SU-DHL-6 (cell line): Measurements from ENCODE around the gene AJM1.

Experiments
- H2AFZ ChIP-seq: fragments of 200-600 bp; sonication (generic); 2 replicates; pipeline ENCODE4 v1.6.1; 2014; ENCODE audit warnings: low read depth, mild to moderate bottlenecking, moderate library complexity, mixed read lengths, antibody characterized with exemption, low read length; ENCODE audit not compliant: severe bottlenecking
- H3F3A ChIP-seq: fragments of 200-600 bp; shearing (Covaris generic); 2 replicates; pipeline ENCODE4 v1.6.0; 2016; ENCODE audit warnings: antibody characterized with exemption, mild to moderate bottlenecking; ENCODE audit not compliant: insufficient read depth
- H3K27ac ChIP-seq: fragments of 200-600 bp; sonication (generic); 2 replicates; pipeline ENCODE4 v1.5.1; 2016; ENCODE audit warnings: low read depth, mild to moderate bottlenecking, low read length, moderate library complexity, mixed read lengths
- H3K27me3 ChIP-seq: fragments of 200-600 bp; sonication (generic), shearing (Covaris generic); 2 replicates; pipeline ENCODE4 v1.6.0; 2014; ENCODE audit warnings: mild to moderate bottlenecking, low read length
- H3K36me3 ChIP-seq: fragments of 200-600 bp; sonication (generic); 2 replicates; pipeline ENCODE4 v1.6.1; 2014; ENCODE audit warnings: mild to moderate bottlenecking, low read length, mixed read lengths
- H3K4me2 ChIP-seq: fragments of 300-600, 200-600 bp; shearing (Covaris generic), sonication (generic); 2 replicates; pipeline ENCODE4 v1.6.0; 2014; ENCODE audit warnings: low read length, low read depth, mild to moderate bottlenecking; ENCODE audit not compliant: poor library complexity, severe bottlenecking
- H3K4me3 ChIP-seq: fragments of 200-600 bp; sonication (generic); 2 replicates; pipeline ENCODE4 v1.5.1; 2014; ENCODE audit warnings: antibody characterized with exemption, low read length, mild to moderate bottlenecking, mixed read lengths; ENCODE audit not compliant: insufficient read depth, poor library complexity, severe bottlenecking
- H3K79me2 ChIP-seq: fragments of 200-600 bp; sonication (generic); 2 replicates; pipeline ENCODE4 v1.6.1; 2014; ENCODE audit warnings: mild to moderate bottlenecking, low read length, moderate library complexity; ENCODE audit not compliant: insufficient read depth
- H3K9ac ChIP-seq: fragments of 200-600 bp; sonication (generic); 2 replicates; pipeline ENCODE4 v1.7.0; 2014; ENCODE audit warnings: mild to moderate bottlenecking, low read length
- H3K9me2 ChIP-seq: fragments of 200-600 bp; sonication (generic); replicated peaks from 2 replicates; pipeline ENCODE4 v1.6.1; 2014; ENCODE audit warnings: low read length; ENCODE audit not compliant: insufficient read depth
- H3K9me3 ChIP-seq: fragments of 200-600 bp; sonication (generic); 2 replicates; pipeline ENCODE4 v1.6.1; 2014; ENCODE audit warnings: low read length, mixed read lengths; ENCODE audit not compliant: insufficient read depth
- H4K20me1 ChIP-seq: fragments of 200-600 bp; sonication (generic); 2 replicates; pipeline ENCODE4 v1.6.1; 2014; ENCODE audit warnings: low read depth, mild to moderate bottlenecking, antibody characterized with exemption, low read length, moderate library complexity, mixed read lengths
- CTCF ChIP-seq: fragments of 200-600 bp; sonication (generic); IDR thresholded peaks from one replicate; pipeline ENCODE4 v1.5.1; 2017; ENCODE audit warnings: antibody characterized with exemption, mild to moderate bottlenecking, low read length, moderate library complexity; ENCODE audit not compliant: insufficient read depth, poor library complexity, severe bottlenecking
- EZH2phosphoT487 ChIP-seq: fragments of 200-600 bp; sonication (generic), shearing (Covaris generic); conservative IDR thresholded peaks from 2 replicates; pipeline ENCODE4 v1.6.1; 2018; ENCODE audit warnings: mild to moderate bottlenecking, antibody characterized with exemption, low read length, moderate library complexity, mixed read lengths

Gene AJM1

GRCh38 chr9:136851941-136852663, 9.8 kb downstream of the AJM1 start, which contains the start of gene MAMDC4:
Gene MAMDC4 (plus strand): TSS chr9:136852346. CDS start chr9:136852417, 71 bp downstream.
- Histone ChIP-seq H3F3A (no peaks in the 10 kb centered on the region), H3K27me3 (no peaks in the 10 kb centered on the region), H2AFZ (no peak within 1 kb of the TSS), H3K79me2 (no peaks in the 10 kb centered on the region), H3K4me2 (no peak within 1 kb of the TSS), H3K9me3 (no peaks in the 10 kb centered on the region), H3K9ac (no peak within 1 kb of the TSS), H3K9me2 (no peaks in the 10 kb centered on the region), H4K20me1 (no peaks in the 10 kb centered on the region), H3K27ac (no peak within 1 kb of the TSS), H3K4me3 (no peak within 1 kb of the TSS), H3K36me3 (no peaks in the 10 kb centered on the region)
- no peak for TF ChIP-seq EZH2phosphoT487
- TF ChIP-seq CTCF = no peak

- no peaks in the 10 kb centered on the region for H3K79me2 ChIP-seq
- H3K27me3 ChIP-seq = no peaks in the 10 kb centered on the region
- no peaks in the 10 kb centered on the region for H3F3A ChIP-seq
- H3K36me3 ChIP-seq = no peaks in the 10 kb centered on the region
- TF ChIP-seq CTCF = no peak
- no peak for TF ChIP-seq EZH2phosphoT487
- no peaks in the 10 kb centered on the region for H4K20me1 ChIP-seq
- H3K9me3 ChIP-seq = no peaks in the 10 kb centered on the region
- H2AFZ ChIP-seq = no peak overlapping the region
- H3K4me2 ChIP-seq = no peak overlapping the region
- H3K9ac ChIP-seq = no peak overlapping the region
- H3K9me2 ChIP-seq = no peaks in the 10 kb centered on the region
- no peak overlapping the region for H3K4me3 ChIP-seq
- H3K27ac ChIP-seq = no peak overlapping the region
Measured at GRCh38 chr9:136852664-136853595, 10.7 kb downstream of the AJM1 start.

- no peaks in the 10 kb centered on the region for H3K27me3 ChIP-seq
- H3K9me2 ChIP-seq = no peaks in the 10 kb centered on the region
- H3K4me2 ChIP-seq = no peak overlapping the region
- H2AFZ ChIP-seq = no peak overlapping the region
- H4K20me1 ChIP-seq = no peaks in the 10 kb centered on the region
- no peaks in the 10 kb centered on the region for H3K9me3 ChIP-seq
- H3F3A ChIP-seq = no peaks in the 10 kb centered on the region
- H3K36me3 ChIP-seq = no peaks in the 10 kb centered on the region
- no peaks in the 10 kb centered on the region for H3K79me2 ChIP-seq
- H3K9ac ChIP-seq = no peak overlapping the region
- H3K4me3 ChIP-seq = no peak overlapping the region
- H3K27ac ChIP-seq = no peak overlapping the region
- no peak for TF ChIP-seq CTCF
- TF ChIP-seq EZH2phosphoT487 = no peak
Measured at GRCh38 chr9:136853596-136854112, 11.4 kb downstream of the AJM1 start.
